Erythroblast (primary cell): ENCODE measurements around the gene RFX2.

Experiments
- GATA1 ChIP-seq: IDR thresholded peaks from 2 replicates; pipeline ENCODE4 v1.6.1; 2011; ENCODE audit warnings: low read depth, mild to moderate bottlenecking, control low read depth, low read length, moderate library complexity
- POLR2A ChIP-seq: IDR thresholded peaks from 2 replicates; pipeline ENCODE4 v1.6.1; 2011; ENCODE audit warnings: mild to moderate bottlenecking, low read length

DNA sequence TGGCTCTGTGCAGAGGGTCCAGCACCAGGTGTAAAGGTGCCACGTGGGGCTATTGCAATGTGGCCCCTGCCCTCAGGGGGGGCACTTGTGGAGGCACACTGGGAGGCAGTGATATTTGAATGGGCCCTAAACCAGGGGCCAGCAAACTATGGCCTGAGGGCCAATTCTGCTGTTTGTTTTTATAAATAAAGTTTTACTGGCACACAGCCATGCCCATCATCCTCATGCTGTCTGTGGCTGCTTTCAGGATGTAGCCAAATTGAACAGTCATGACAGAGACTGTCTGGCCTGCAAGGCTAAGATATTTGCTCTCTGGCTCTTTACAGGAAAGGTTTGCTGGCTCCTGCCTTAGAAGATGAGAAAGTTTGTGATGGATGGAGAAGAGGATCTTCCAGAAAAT is 98.5 kb downstream of the RFX2 start:
- TF ChIP-seq GATA1 (no peak), POLR2A (no peak)
